ENCODE measurements around the gene VDAC1.

GRCh38 chr5:133962131-133962530 is 42.6 kb downstream of the VDAC1 start:
- TF ChIP-seq, protein P1, sequence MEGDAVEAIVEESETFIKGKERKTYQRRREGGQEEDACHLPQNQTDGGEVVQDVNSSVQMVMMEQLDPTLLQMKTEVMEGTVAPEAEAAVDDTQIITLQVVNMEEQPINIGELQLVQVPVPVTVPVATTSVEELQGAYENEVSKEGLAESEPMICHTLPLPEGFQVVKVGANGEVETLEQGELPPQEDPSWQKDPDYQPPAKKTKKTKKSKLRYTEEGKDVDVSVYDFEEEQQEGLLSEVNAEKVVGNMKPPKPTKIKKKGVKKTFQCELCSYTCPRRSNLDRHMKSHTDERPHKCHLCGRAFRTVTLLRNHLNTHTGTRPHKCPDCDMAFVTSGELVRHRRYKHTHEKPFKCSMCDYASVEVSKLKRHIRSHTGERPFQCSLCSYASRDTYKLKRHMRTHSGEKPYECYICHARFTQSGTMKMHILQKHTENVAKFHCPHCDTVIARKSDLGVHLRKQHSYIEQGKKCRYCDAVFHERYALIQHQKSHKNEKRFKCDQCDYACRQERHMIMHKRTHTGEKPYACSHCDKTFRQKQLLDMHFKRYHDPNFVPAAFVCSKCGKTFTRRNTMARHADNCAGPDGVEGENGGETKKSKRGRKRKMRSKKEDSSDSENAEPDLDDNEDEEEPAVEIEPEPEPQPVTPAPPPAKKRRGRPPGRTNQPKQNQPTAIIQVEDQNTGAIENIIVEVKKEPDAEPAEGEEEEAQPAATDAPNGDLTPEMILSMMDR (IDR thresholded peaks at IDR 0.05): no peak
- no peak for TF ChIP-seq EZH2 (IDR thresholded peaks at IDR 0.05)
- no peak for TF ChIP-seq EZH2phosphoT487 (IDR thresholded peaks at IDR 0.05)
